ENCODE results near the gene POLA2.

DNA sequence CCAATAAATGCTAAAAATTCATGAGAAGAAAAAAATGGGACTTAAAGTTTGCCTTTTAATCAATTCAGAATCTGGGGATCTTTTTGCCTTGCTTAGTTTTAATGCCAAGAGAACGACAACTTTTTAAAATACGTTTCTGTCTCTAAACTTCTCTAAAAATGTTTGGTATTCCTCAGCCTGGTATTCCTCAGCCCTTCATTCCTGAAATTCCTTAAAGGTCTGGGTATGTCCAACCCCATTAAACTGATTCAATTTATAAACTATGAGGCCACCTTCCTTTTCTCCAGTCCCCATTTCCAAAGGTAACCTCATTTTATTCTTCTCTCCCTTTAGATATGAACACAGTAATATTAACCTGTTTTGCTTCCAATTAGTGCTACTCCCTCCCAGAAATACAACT lies 16.6 kb downstream of the POLA2 start:
- TF ChIP-seq MXD4 (CRISPR knock-in tag; IDR thresholded peaks at IDR 0.05; ENCODE audit: borderline replicate concordance) = no peak
- TF ChIP-seq, protein P1, sequence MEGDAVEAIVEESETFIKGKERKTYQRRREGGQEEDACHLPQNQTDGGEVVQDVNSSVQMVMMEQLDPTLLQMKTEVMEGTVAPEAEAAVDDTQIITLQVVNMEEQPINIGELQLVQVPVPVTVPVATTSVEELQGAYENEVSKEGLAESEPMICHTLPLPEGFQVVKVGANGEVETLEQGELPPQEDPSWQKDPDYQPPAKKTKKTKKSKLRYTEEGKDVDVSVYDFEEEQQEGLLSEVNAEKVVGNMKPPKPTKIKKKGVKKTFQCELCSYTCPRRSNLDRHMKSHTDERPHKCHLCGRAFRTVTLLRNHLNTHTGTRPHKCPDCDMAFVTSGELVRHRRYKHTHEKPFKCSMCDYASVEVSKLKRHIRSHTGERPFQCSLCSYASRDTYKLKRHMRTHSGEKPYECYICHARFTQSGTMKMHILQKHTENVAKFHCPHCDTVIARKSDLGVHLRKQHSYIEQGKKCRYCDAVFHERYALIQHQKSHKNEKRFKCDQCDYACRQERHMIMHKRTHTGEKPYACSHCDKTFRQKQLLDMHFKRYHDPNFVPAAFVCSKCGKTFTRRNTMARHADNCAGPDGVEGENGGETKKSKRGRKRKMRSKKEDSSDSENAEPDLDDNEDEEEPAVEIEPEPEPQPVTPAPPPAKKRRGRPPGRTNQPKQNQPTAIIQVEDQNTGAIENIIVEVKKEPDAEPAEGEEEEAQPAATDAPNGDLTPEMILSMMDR (IDR thresholded peaks at IDR 0.05) = no peak
- no peak for TF ChIP-seq SMAD3 (CRISPR knock-in tag; IDR thresholded peaks at IDR 0.05; ENCODE audit: borderline replicate concordance)
- TF ChIP-seq TEAD4 (CRISPR knock-in tag; IDR thresholded peaks at IDR 0.05) = no peak
- TF ChIP-seq, protein P2, sequence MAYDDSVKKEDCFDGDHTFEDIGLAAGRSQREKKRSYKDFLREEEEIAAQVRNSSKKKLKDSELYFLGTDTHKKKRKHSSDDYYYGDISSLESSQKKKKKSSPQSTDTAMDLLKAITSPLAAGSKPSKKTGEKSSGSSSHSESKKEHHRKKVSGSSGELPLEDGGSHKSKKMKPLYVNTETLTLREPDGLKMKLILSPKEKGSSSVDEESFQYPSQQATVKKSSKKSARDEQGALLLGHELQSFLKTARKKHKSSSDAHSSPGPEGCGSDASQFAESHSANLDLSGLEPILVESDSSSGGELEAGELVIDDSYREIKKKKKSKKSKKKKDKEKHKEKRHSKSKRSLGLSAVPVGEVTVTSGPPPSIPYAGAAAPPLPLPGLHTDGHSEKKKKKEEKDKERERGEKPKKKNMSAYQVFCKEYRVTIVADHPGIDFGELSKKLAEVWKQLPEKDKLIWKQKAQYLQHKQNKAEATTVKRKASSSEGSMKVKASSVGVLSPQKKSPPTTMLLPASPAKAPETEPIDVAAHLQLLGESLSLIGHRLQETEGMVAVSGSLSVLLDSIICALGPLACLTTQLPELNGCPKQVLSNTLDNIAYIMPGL (CRISPR knock-in tag; IDR thresholded peaks at IDR 0.05) = no peak
